Testis (tissue), 2 donors: ENCODE results near the gene AKNA.

Experiments
- POLR2A ChIP-seq: fragments of 450-650 bp; IDR thresholded peaks from one replicate; pipeline ENCODE4 v1.6.1; 2017; ENCODE audit warnings: antibody characterized with exemption, mild to moderate bottlenecking, moderate library complexity
- TF ChIP-seq, protein P1 (sequence below), 3 experiments: fragments of 450-650 bp in 2 of 3; fragments of 200-600 bp in 1 of 3; sonication (generic) in 1 of 3; IDR thresholded peaks; one replicate each; pipeline ENCODE4 v1.5.1; 2016 to 2019; ENCODE audit warnings: antibody characterized with exemption in 3 of 3, mild to moderate bottlenecking in 2 of 3, moderate library complexity in 1 of 3

GRCh38 chr9:114365194-114365593, 22.6 kb downstream of the AKNA start:
- no peak for TF ChIP-seq POLR2A
- TF ChIP-seq, protein P1, sequence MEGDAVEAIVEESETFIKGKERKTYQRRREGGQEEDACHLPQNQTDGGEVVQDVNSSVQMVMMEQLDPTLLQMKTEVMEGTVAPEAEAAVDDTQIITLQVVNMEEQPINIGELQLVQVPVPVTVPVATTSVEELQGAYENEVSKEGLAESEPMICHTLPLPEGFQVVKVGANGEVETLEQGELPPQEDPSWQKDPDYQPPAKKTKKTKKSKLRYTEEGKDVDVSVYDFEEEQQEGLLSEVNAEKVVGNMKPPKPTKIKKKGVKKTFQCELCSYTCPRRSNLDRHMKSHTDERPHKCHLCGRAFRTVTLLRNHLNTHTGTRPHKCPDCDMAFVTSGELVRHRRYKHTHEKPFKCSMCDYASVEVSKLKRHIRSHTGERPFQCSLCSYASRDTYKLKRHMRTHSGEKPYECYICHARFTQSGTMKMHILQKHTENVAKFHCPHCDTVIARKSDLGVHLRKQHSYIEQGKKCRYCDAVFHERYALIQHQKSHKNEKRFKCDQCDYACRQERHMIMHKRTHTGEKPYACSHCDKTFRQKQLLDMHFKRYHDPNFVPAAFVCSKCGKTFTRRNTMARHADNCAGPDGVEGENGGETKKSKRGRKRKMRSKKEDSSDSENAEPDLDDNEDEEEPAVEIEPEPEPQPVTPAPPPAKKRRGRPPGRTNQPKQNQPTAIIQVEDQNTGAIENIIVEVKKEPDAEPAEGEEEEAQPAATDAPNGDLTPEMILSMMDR (IDR thresholded peaks at IDR 0.05), result no peak
